Prostate gland (tissue), 2 donors: ENCODE results near the gene SAMHD1.

Source experiments
- CTCF ChIP-seq, 4 experiments: fragments of 200-600 bp in 2 of 4; fragments of 450-650 bp in 2 of 4; sonication (generic) in 2 of 4; IDR thresholded peaks; 1 replicate in 3 of 4; 2 replicates in 1 of 4; pipeline ENCODE4 v1.5.1; 2016 to 2019; ENCODE audit warnings: antibody characterized with exemption in 4 of 4, mild to moderate bottlenecking in 2 of 4, moderate library complexity in 2 of 4
- POLR2AphosphoS5 ChIP-seq: sonication (generic); formaldehyde crosslinking; IDR thresholded peaks from one replicate; pipeline ENCODE4 v1.6.1; 2017; ENCODE audit warnings: antibody characterized with exemption

- no peak for TF ChIP-seq CTCF (IDR thresholded peaks at IDR 0.05)
- no peak for TF ChIP-seq POLR2AphosphoS5
Measured at GRCh38 chr20:36956674-36957073, 5.2 kb upstream of the SAMHD1 start.
